Measurements from ENCODE around the gene PHEX.

Gene PHEX

DNA sequence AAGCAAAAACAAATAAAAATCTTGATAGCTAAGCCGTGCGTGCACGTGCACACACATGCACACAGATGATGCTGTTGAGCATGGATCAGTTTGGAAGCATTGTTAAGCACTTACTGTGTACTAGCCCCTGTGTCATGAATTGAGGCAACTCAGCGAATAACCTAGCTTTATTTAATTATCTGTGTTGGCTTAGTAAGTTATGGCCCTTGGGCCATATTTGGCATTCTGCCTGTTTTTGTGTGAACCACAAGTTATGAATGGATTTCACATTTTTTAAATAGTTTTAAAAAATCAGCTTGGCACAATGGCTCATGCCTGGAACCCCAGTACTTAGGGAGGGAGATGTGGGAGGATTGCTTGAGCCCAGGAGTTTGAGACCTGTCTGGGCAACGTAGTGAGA, 126.9 kb downstream of the PHEX start:
- DNase-seq = no peak

DNA sequence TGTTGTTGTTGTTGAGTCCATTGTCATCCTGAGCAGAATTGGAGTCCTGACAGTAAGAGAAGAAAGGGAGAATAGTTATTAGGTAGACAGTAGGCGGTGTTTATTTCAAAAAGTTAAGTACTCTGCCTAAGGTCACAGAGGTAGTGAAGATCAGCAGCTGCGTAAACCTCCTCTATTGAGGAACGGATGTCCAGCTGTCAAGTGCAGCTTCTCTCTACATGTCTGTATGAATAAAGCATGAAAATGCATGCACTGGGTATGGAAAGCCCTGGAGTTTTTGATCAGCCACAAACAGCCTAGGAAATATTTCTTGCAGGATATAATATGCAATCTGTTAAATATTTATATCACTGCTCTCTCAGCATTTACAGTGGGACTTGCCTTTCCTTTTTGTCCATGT, 131.2 kb downstream of the PHEX start:
- no peak for DNase-seq

DNA sequence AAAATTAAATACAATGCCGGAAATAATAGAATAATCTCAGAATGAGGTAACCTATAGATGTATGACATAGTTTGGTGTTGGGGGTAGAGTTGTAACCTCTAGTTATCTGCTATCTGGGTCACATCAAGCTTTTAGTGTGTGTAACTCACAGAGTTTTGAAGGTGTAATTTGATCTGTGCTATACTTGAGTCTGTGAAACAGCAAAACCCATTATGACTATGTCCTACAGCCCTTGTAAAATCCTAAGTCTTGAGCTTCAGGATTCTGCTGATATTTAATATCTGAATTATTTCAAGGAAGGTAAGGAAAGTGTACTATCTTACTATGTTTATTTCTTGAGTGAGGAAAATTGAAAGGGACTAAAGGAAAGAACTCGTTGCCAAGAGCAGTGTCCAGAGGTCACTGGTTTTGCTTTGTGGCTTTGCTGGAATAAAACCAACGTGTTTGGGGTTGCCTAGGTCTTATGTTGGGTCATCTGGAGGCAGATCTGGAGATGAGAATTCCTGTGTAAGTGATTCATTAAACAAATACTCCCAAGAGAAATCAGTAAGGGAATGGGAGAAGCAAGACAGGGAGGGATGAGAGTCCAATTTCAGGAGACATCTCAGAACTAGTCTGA, 132.8 kb downstream of the PHEX start:
- DNase-seq = no peak

DNA sequence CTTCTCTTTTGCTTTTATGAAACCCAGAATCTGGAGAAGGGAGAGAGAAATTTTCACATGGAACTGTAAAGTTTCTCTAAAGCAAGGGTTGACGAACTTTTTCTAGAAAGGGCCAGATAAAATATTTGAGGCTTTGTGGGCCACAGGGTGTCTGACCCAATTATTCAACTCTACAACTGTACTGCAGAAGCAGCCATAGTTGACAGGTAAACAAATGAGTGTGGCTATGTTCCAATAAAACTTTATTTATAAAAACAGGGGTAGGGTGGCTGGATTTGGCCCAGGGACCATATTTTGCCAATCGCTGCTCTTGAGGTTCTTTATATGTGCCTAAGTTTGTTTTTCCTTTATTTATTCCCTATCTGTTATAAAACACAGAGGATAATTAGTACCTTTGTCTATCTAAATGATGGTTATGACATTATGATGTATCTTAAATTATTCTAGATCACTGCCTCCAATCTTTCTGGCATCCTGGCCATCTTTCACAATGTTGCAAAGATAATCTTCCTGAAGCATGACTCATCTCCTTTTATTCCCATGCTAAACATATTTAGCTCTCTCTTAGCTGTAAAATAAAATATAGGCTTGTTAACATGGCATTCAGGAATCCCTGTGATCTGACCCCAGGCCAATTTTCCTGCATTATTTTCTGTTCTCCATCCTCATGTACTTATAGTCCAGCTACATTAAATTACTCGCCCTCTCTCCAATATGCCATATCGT, 133.8 kb downstream of the PHEX start:
- DNase-seq = no peak

DNA sequence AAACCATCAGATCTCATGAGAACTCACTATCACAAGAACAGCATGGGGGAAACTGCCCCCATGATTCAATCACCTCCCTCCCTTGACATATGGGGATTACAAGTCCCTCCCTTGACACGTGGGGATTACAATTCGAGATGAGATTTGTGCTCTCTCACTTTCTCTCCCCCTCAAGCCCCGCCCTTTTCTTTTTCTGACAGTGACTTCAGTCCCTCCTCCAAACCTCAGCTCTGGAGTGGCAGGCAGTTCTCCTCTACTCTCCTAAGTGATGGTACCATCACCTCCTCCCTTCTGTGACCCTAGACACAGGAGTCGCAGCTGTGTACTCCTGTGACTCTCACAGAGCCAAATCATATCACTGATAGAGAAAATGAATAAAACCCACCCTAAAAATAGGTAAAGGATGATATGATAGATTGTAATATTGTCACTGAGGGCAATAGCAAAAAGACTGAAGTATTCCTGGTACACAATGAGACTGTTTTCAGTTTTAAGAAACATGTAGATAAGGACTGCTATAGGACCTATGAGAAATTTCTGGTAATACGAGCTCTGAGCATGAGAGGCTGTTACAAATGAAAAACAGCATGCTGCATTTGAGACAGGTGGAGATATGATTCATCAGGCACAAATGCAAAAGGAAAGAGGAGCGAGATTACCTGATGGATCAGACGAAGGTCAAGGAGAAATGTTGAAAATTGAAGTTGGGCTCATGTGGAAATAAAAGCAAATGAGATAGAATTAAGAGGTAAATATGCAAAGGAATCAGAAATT, 139.3 kb downstream of the PHEX start:
- no peak for DNase-seq

DNA sequence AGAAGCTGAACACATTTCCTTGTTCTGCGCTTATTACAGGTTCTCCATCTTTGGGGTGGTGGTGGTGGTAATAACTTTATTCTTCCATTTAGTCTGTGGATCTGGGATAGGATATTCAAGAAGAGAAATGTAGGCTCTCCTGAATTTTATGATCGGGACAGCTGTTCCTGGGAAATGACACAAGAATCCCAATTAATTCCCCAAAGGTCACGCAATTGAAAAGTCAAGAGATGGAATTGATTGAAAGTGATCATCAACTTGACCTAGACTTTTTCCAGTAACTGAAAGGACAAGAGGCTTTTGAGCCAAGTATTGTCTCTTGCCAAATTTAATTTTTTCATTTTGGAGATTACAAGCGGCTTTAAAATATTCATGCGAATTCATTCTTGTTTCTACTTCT, 141.8 kb downstream of the PHEX start:
- no peak for DNase-seq

DNA sequence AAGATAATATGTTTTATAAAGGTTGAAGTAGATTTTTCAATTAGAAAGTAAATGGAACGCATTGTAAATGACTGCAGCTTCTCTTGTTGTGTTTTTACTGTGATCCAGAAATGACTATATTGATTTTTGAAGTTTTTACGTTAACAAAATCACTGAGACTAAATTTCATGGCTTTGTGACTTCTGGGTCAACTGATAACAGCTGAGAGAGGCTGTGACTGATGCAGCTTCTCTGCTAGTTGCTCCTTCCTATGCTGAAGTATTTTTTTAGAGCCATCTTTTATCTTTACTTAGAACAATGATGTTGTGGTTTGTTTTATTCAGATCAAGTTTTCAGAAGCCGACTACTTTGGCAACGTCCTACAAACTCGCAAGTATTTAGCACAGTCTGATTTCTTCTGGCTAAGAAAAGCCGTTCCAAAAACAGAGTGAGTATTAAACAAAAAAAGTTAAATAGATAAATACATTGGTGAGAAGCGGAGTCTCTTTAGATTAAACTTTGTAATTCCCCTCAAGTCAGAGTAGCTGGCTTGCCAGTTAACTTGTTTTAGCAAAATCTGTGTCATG, 145.9 kb downstream of the PHEX start:
- no peak for DNase-seq

DNA sequence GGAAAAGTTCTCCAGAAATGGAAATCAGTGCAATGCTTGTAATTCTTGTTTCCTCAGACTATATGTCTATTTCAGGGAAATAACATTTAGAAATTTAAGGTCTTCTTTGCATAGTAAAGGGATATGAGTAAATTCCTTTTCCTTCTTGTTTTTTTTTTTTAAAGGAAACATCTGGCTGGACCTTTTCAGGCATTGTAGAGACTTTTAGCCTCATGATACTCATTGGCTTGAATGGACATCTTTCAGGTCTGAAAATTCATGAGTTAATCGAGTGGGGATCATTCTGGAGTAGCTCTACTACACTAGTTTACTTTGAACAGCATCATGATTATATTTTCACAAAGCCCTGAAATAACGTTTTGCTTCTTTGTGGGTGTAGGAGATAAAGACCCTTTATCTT, 152.0 kb downstream of the PHEX start:
- DNase-seq = no peak

DNA sequence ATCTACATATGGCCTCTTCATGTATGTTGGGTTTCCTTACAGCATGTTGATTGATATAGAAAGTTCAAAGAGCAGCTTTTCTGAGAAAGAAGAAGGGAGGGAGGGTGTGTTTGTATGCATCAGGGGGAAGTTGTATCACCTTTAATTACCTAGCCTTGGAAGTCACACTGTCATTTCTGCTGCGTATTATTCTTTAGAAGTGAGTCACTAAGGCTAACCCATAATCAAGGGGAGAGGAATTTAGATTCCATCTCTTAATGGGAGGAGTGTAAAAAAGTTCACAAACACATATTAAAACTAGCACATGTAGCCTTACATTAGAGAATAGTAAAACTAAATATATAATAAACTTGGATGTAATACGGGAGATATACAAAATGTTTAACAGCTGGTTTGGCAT, 154.0 kb downstream of the PHEX start:
- DNase-seq = no peak

DNA sequence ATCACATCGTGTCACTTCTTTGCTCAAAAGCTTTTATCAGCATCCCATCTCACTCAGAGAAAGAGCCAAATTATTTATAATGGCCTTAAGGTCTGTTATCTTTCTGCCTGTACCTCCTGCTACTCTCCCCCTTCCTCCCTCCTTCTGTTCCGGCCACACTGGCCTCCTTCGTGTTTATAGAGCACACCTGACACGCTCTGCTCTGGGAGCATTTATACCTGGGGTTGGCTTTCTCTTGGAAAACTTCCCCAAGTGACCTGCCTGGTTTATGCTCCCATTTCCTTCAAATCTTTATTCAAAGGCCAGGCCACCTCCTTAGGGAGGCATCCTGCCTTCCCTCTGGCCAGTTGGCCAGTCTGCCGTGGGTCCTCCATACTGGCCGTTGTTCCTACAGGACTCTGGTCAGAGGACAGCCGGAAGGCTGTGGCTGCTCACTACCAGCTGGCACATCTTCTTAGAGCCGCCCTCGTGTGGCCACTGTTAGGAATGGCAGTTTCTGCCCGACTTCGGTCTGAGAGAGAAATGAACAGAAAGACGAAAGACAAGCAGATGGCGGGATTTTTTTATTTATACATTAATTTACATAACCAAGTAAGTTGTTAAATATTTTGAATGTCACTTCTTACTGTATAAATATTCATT, 160.4 kb downstream of the PHEX start:
- DNase-seq = peak in 1 of 2 experiments; percentile 9

DNA sequence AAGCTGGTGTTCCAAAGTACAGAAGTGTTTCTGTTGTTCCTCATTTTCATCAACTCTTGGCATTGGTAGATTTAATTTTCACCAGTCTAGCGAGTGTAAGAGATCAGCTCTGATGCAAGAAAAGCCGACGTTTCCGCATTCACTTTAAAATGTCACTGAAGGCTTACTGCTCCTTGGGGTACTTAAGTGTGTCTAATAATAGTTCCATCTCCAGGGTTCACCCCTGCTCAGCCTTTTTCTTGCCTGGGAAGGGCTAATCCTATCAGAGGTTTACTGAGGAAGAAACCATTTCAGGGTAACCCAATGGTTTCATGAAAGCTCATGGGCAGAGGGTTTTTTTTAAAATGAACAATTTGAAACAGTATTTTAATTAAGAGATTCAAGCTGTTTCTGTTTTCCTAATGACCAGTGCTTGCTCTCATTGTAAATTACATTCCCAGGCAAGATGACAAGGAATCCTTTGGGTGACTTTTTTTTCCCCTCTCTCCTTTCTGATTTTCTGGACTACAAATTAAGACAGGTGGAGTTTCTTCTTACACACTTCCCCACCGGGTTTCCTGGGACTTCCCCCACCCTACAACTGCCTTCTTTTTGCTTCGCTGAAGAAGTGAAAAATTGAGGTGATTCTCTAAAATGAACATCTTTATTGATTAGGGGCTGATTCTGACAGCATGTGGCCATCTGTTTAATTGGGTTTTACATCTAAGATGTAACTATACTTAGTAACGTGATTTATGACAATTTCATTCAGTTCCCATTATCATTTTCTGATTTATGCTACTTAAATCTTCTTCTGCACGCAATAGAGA, 161.9 kb downstream of the PHEX start:
- DNase-seq = no peak

DNA sequence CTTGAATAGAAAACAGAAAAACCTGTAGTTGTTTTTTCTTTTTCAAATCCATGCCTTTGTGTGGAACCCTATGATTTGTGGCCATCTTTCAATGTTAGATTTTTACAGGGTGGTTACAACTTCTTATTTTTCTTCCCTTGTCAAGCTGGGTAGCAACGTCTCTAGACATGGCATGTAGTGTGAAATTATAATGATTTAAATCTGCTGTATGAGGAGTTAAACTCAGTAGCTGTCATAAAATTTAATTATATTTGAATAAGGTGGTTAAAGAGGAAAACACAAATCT, 162.5 kb downstream of the PHEX start:
- no peak for DNase-seq

DNA sequence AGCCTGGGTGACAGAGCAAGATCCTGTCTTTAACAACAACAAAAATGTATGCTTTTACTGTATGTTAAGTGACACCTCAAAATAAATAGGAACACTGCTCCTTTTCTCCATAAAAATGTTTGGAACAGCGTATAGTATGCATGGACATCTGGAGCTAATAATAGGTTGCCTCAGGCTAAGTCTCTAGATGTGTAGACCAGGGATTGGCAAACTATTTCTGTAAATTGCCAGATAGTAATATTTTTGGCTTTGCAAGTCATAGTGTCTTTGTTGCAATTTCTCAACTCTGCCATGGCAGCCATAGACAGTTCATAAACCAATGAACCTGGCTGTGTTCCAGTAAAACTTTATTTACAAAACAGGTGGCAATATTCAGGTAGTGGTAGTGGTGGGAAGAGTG, 164.0 kb downstream of the PHEX start:
- no peak for DNase-seq

DNA sequence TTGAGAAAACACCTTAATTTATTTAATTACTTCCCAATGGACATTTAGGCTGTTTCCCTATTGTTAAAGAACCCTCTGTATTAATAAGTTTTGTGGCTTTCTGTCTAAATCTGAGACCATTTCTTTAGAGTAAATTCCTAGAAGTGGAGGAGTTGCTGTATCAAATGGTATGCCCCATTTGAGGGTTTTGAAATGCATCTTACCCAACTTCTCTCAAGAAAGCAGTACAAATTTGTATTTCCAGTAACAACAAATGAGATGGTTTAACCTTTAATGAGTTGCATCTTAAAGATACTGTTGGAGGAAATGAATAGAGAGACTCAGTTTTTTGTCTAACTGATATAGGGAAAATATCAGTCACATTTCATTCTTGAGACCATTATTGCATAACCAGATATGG, 170.1 kb downstream of the PHEX start:
- DNase-seq = no peak

DNA sequence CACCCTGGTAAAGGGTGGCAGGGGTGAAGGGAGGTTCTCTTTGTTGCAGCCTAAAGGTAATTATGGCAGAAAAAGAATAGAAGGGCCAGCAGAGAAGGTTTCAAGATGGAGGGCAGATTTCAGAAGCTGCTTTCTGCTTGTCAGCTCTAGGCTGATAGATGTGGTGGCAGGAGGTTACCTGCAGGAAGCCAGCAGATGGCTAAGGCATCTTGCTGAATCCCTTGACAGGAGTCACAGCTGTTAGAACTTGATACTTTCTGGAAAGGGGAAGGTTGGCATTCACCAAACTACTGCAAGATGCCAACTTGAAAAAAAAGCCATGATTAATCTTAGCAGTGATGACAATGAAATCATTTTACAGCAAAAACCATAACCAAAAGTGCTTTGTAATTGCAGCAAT, 171.1 kb downstream of the PHEX start:
- DNase-seq = no peak

DNA sequence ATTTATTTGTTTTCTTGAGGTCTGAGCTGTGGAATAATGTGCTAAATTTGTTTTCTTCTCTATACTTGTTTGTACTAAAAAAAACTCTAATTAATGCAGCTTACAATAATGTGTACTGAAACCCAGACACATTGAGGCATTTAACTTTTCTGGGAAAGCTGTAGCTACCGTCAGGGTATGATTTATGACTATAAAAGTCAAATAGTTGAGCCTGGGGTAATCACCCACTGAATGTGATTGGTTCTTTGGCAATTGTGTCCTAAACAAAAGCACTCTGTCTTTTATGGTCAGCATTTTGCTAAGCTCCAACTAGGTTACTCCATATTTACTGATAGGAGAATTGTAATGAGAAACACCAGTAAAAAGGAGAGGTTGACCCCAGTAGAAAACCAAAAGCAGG, 174.7 kb downstream of the PHEX start:
- DNase-seq = no peak

DNA sequence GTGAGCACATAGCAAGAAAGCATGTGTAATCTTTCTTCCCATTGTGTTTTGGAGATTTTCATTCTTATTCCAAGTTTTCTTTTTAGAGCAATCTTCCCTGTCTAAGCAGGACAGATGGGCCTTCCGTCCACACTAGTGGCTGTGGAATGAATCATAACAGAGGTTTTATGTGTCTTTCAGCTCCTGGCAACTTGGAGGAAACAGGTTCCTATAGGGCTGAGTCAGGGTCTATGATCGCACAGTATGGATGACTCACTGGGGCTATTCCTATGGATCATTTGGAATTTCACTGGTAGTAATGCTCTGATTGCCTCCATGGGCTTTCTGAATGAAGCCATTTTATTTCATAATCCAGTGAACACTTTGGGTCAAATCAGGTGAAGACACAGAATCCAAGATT, 188.8 kb downstream of the PHEX start:
- no peak for DNase-seq

DNA sequence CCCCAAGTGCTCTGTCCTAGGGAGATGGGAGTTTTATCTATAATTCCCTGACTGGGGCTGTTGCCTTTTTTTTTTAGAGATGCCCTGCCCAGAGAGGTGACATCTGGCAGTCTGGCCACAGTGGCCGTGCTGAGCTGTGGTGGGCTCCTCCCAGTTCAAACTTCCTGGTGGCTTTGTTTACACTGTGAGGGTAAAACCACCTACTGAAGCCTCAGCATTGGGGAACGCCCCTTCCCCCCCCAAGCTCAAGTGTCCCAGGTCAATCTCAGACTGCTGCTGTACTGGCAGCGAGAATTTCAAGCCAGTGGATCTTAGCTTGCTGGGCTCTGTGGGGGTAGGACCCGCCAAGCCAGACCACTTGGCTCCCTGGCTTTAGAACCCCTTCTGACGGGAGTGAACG, 202.3 kb downstream of the PHEX start:
- DNase-seq = no peak

DNA sequence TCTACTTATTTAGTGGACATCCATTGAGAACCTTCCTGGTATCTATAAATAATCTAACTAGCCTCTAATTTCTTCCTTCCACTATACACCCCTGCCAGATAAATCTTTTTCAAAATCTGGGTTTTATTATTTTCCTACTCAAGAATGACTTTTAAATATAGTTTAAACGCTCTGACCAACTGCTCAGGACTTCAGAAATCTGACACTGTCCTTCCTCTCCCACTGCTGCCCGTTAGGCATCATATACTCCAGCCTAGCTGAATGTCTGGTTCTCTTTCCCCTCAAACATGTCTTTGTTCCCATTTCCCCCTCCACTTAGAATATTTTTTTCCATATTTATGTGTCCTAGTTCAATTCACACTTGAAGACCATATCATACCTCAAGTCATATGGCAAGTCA, 205.4 kb downstream of the PHEX start:
- DNase-seq = no peak

DNA sequence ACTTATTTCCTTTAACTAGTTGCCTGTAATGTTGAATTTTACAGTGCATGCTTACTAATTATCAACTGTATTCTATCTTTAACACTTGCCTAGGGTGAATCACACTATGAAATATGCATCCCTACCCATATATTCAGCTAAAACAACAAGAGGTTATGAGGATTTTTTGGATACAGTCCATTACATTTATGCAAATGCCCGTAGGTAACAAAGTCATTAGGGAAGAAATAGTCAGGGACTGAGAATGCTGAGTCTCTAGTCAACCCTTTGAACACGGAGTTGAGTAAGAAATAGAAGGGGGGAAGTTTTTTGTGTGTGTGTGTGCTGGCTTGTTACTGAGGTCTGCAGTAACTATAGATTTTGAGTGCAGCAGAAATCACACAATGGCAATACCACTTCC, 214.5 kb downstream of the PHEX start:
- no peak for DNase-seq

DNA sequence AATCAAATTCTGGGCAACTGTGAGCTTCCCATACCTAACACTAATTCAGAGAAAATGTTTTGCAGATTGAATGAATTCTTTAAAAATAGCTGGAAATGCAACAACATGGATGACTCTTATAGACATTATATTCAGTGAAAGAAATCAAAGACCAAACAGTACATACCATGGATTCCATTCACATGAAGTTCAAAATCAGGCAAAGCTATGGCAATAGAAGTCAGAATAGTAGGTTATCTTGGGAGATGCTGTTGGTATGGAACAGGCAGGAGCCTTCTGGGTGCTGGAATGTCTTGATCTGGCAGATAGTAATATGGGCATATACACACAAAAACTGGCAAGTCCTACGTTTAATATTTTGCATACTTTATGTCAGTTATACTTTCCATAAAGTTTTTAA, 215.0 kb downstream of the PHEX start:
- DNase-seq = no peak

DNA sequence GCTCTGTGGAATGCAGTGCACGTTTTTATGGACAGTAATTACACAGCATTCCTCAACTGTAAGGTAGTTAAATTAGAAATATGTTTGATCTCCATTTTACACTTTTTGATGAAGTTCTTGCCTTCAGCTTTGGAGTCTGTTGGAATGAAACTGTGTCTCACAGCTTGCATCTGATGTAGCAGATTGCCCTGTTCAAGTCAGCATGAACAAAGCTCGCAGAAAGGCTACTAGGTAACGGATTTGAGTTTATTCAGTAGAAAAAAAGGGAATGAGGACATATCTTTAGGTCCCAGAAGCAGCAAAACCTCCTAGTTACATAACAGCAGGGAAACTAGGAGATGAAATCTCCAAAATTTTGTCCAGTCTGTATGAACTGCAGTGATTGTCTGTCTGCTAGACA, 216.3 kb downstream of the PHEX start:
- no peak for DNase-seq

DNA sequence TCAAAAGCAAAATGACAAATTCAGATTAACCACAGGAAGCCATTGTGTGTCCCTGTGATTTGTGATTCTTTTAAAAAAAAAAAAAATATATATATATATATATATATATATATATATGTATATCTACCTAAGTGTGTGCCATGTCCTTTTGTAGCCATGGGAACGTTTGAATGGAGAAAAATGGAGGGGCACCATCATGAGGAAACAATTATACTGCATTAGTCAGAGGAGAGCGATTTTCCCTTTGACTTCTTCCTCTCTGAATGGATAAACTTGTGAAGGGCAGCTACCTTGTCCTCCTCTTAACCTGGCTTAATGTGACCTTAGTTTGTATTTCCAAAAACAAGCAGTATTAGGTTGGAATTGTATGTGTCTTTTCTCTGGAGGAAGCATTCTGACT, 217.2 kb downstream of the PHEX start:
- DNase-seq = no peak
